ENCODE measurements around the gene FOXP2.
A peak's percentile ranks its signal among the peaks of the same experiment; 100 is the strongest.
"Not testable (repeated sequence)": the region's sequence is repeated elsewhere in the genome, so short reads cannot be mapped to it uniquely, and the experiment has no call there.

Gene FOXP2

DNA sequence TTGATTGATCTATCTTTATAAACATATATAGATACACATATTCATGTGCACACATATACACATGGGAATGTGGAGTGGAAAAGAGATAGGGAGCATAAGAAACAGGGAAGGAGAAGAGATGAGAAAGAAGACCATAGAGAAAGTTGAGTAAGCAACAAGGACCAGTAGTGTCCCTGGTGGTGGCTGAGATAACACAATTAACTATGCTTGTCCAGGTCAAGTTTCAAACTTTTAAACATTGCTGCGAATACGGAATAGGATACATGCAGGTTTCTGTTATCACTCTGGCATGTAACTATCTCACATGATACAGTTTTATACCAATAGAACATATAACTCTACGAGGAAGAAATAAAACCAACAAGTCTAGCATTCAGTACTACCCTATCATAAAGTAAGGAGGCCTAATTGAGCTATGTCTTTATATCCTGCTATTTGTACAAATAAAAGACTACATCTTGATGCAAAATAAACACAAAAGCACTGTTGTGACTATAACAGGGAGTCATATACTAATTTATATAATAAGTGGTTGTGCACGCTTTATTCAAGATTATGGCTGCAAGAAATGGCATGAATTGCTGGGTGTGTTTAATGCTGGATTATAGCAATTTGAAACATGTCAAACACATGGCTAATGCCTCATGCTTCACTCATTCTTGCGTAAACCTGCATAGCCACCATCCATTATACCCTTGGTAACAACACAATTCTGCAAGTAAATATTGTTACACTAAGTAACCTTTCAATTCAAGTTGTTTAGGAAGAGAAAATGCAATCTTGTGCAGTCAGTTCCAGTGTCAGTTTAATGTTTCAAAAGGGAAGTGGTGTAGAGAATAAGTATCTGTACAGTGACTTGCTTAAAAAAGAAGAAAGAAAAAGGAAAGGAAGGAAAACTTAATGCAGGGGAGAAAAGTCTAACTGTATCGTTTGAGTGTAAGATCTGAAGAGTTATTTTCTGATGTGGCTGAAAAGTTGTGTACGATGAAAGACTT, 8.2 kb downstream of the FOXP2 start:
- Histone ChIP-seq H3K27me3 (ENCODE audit: control insufficient read depth in 1 of 2, insufficient read depth in 2 of 2, low read length in 2 of 2) (no peaks in the 10 kb centered on the region), H3K27ac (ENCODE audit: low read length) (no peak overlapping the region), H3K4me1 (ENCODE audit: control insufficient read depth, insufficient read depth, low read length) (peaks cover 6% of the 10 kb centered on the region), H3K36me3 (ENCODE audit: control insufficient read depth in 2 of 2, insufficient read depth in 2 of 2, low read length in 2 of 2) (no peaks in the 10 kb centered on the region), H3K9me3 (ENCODE audit: control insufficient read depth in 2 of 2, low read length in 2 of 2) (no peaks in the 10 kb centered on the region), H3K4me3 (ENCODE audit: low read length in 2 of 2) (peak overlapping the region; percentile 17 to 48), H3K9ac (ENCODE audit: low read length in 2 of 2) (peak overlapping the region in 1 of 2 donors; percentile 29)

GRCh38 chr7:114426382-114426781, 11.8 kb downstream of the FOXP2 start:
- Histone ChIP-seq H3K9me3 (ENCODE audit: control insufficient read depth in 2 of 2, low read length in 2 of 2) (no peaks in the 10 kb centered on the region), H3K36me3 (ENCODE audit: control insufficient read depth in 2 of 2, insufficient read depth in 2 of 2, low read length in 2 of 2) (no peaks in the 10 kb centered on the region), H3K4me3 (ENCODE audit: low read length in 2 of 2) (no peak overlapping the region), H3K9ac (ENCODE audit: low read length in 2 of 2) (no peak overlapping the region), H3K27ac (ENCODE audit: low read length) (no peak overlapping the region), H3K4me1 (ENCODE audit: control insufficient read depth, insufficient read depth, low read length) (peaks cover 6% of the 10 kb centered on the region), H3K27me3 (ENCODE audit: control insufficient read depth in 1 of 2, insufficient read depth in 2 of 2, low read length in 2 of 2) (no peaks in the 10 kb centered on the region)

DNA sequence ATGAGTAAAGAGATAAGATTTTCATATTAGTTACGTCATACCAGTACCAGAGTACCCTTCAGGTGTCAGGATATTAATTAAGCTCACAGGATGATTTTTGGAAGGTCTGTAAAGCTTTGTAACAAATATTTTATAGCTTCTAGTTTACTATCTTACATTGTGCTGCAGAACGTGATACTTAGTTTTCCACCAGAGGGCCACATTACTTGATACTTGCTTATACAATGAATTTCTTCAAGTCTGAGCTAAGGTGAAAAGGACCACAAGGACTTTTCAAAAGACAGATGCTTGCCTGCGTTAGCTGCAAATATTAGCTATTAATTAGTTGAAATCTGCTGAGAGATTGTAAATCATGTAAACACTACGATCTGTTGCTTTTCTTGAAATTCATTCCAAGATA, 12.2 kb downstream of the FOXP2 start:
- Histone ChIP-seq H3K4me1 (ENCODE audit: control insufficient read depth, insufficient read depth, low read length) (peaks cover 6% of the 10 kb centered on the region), H3K9ac (ENCODE audit: low read length in 2 of 2) (no peak overlapping the region), H3K27me3 (ENCODE audit: control insufficient read depth in 1 of 2, insufficient read depth in 2 of 2, low read length in 2 of 2) (no peaks in the 10 kb centered on the region), H3K36me3 (ENCODE audit: control insufficient read depth in 2 of 2, insufficient read depth in 2 of 2, low read length in 2 of 2) (no peaks in the 10 kb centered on the region), H3K27ac (ENCODE audit: low read length) (no peak overlapping the region), H3K4me3 (ENCODE audit: low read length in 2 of 2) (no peak overlapping the region), H3K9me3 (ENCODE audit: control insufficient read depth in 2 of 2, low read length in 2 of 2) (no peaks in the 10 kb centered on the region)

- Histone ChIP-seq H3K36me3 (ENCODE audit: control insufficient read depth in 2 of 2, insufficient read depth in 2 of 2, low read length in 2 of 2) (no peaks in the 10 kb centered on the region), H3K4me1 (ENCODE audit: control insufficient read depth, insufficient read depth, low read length) (peaks cover 6% of the 10 kb centered on the region), H3K4me3 (ENCODE audit: low read length in 2 of 2) (no peak overlapping the region), H3K27ac (ENCODE audit: low read length) (no peak overlapping the region), H3K27me3 (ENCODE audit: control insufficient read depth in 1 of 2, insufficient read depth in 2 of 2, low read length in 2 of 2) (no peaks in the 10 kb centered on the region), H3K9me3 (ENCODE audit: control insufficient read depth in 2 of 2, low read length in 2 of 2) (no peaks in the 10 kb centered on the region), H3K9ac (ENCODE audit: low read length in 2 of 2) (no peak overlapping the region)
Measured at GRCh38 chr7:114428211-114428610, 13.6 kb downstream of the FOXP2 start.

- no peak overlapping the region for H3K27ac ChIP-seq (ENCODE audit: low read length)
- H3K9ac ChIP-seq (ENCODE audit: low read length in 2 of 2) = no peak overlapping the region
- no peaks in the 10 kb centered on the region for H3K9me3 ChIP-seq (ENCODE audit: control insufficient read depth in 2 of 2, low read length in 2 of 2)
- H3K36me3 ChIP-seq (ENCODE audit: control insufficient read depth in 2 of 2, insufficient read depth in 2 of 2, low read length in 2 of 2) = no peaks in the 10 kb centered on the region
- H3K4me1 ChIP-seq (ENCODE audit: control insufficient read depth, insufficient read depth, low read length) = no peaks in the 10 kb centered on the region
- H3K27me3 ChIP-seq (ENCODE audit: control insufficient read depth in 1 of 2, insufficient read depth in 2 of 2, low read length in 2 of 2) = no peaks in the 10 kb centered on the region
- no peak overlapping the region for H3K4me3 ChIP-seq (ENCODE audit: low read length in 2 of 2)
Measured at GRCh38 chr7:114431189-114431588, 16.6 kb downstream of the FOXP2 start.

- Histone ChIP-seq H3K4me1 (ENCODE audit: control insufficient read depth, insufficient read depth, low read length) (no peaks in the 10 kb centered on the region), H3K27ac (ENCODE audit: low read length) (no peak overlapping the region), H3K4me3 (ENCODE audit: low read length in 2 of 2) (no peak overlapping the region), H3K36me3 (ENCODE audit: control insufficient read depth in 2 of 2, insufficient read depth in 2 of 2, low read length in 2 of 2) (no peaks in the 10 kb centered on the region), H3K9me3 (ENCODE audit: control insufficient read depth in 2 of 2, low read length in 2 of 2) (no peaks in the 10 kb centered on the region), H3K27me3 (ENCODE audit: control insufficient read depth in 1 of 2, insufficient read depth in 2 of 2, low read length in 2 of 2) (no peaks in the 10 kb centered on the region), H3K9ac (ENCODE audit: low read length in 2 of 2) (no peak overlapping the region)
Measured at GRCh38 chr7:114432061-114432460, 17.4 kb downstream of the FOXP2 start.

DNA sequence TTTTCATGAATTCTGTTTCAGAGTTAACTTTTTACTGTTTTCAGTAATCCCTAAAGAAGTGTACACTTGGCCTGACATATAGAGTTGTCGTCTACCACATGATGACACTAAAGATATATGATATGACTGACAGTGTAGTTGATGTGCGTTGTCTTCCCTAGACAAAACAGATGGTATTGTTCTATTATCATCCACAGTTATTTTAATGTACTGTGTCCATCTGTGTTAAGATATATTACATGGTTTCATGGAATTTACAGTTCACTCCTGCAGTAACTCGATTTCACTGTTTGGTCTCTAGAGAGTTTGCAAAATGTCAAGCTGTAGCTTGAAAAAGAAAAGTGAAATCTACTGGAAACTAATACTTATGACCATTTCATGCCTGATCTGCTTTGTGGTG, 18.1 kb downstream of the FOXP2 start:
- no peaks in the 10 kb centered on the region for H3K4me1 ChIP-seq (ENCODE audit: control insufficient read depth, insufficient read depth, low read length)
- no peak overlapping the region for H3K9ac ChIP-seq (ENCODE audit: low read length in 2 of 2)
- no peaks in the 10 kb centered on the region for H3K27me3 ChIP-seq (ENCODE audit: control insufficient read depth in 1 of 2, insufficient read depth in 2 of 2, low read length in 2 of 2)
- no peak overlapping the region for H3K27ac ChIP-seq (ENCODE audit: low read length)
- H3K9me3 ChIP-seq (ENCODE audit: control insufficient read depth in 2 of 2, low read length in 2 of 2) = no peaks in the 10 kb centered on the region
- H3K4me3 ChIP-seq (ENCODE audit: low read length in 2 of 2) = no peak overlapping the region
- no peaks in the 10 kb centered on the region for H3K36me3 ChIP-seq (ENCODE audit: control insufficient read depth in 2 of 2, insufficient read depth in 2 of 2, low read length in 2 of 2)

GRCh38 chr7:114439581-114439980, 25.0 kb downstream of the FOXP2 start:
- H3K9ac ChIP-seq (ENCODE audit: low read length in 2 of 2) = no peak overlapping the region
- no peak overlapping the region for H3K27ac ChIP-seq (ENCODE audit: low read length)
- no peaks in the 10 kb centered on the region for H3K27me3 ChIP-seq (ENCODE audit: control insufficient read depth in 1 of 2, insufficient read depth in 2 of 2, low read length in 2 of 2)
- H3K4me3 ChIP-seq (ENCODE audit: low read length in 2 of 2) = no peak overlapping the region
- H3K36me3 ChIP-seq (ENCODE audit: control insufficient read depth in 2 of 2, insufficient read depth in 2 of 2, low read length in 2 of 2) = peaks cover 0 to 4% of the 10 kb centered on the region in 2 donors
- H3K4me1 ChIP-seq (ENCODE audit: control insufficient read depth, insufficient read depth, low read length) = no peaks in the 10 kb centered on the region
- no peaks in the 10 kb centered on the region for H3K9me3 ChIP-seq (ENCODE audit: control insufficient read depth in 2 of 2, low read length in 2 of 2)

DNA sequence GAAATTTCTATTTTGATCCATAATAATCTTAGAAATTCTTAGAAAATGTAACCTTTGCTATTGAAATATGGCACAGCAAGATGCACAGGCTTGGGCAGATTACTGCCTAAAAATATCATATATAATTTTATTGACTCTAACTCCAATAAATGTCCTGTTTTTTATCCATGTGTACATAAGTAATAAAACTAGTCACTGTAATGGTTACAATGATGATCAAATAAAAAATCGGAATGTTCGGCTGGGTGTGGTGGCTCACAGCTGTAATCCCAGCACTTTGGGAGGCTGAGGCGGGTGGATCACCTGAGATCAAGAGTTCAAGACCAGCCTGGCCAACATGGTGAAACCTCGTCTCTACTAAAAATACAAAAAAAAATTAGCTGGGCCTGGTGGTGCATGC, 26.3 kb downstream of the FOXP2 start:
- H3K9me3 ChIP-seq (ENCODE audit: control insufficient read depth in 2 of 2, low read length in 2 of 2); H3K9ac ChIP-seq (ENCODE audit: low read length in 2 of 2); H3K4me3 ChIP-seq (ENCODE audit: low read length in 2 of 2); H3K27me3 ChIP-seq (ENCODE audit: control insufficient read depth in 1 of 2, insufficient read depth in 2 of 2, low read length in 2 of 2); H3K4me1 ChIP-seq (ENCODE audit: control insufficient read depth, insufficient read depth, low read length); H3K36me3 ChIP-seq (ENCODE audit: control insufficient read depth in 2 of 2, insufficient read depth in 2 of 2, low read length in 2 of 2); H3K27ac ChIP-seq (ENCODE audit: low read length): not testable (repeated sequence)

DNA sequence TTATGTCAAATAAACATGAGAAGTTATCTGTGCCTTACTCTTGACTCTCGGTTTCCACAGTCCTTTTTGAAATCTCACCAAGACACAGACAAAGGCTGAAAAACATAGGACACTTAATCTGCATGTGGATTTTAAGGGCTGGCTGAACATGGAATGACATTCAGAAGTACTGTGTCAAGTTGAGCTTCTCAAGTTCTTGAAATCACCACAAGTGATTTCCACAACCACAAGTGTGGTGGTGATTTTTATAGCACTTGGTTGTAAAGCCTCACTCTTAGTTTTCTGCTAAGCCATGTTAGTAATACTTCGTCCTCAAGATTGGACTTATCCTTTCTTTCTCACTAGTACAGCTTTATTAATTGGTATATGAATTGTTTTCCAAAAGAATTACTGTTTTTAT, 29.6 kb downstream of the FOXP2 start:
- H3K4me3 ChIP-seq (ENCODE audit: low read length in 2 of 2) = no peak overlapping the region
- no peak overlapping the region for H3K9ac ChIP-seq (ENCODE audit: low read length in 2 of 2)
- no peak overlapping the region for H3K27ac ChIP-seq (ENCODE audit: low read length)

GRCh38 chr7:114450431-114450830, 35.8 kb downstream of the FOXP2 start:
- Histone ChIP-seq H3K27me3 (ENCODE audit: control insufficient read depth in 1 of 2, insufficient read depth in 2 of 2, low read length in 2 of 2) (no peaks in the 10 kb centered on the region), H3K36me3 (ENCODE audit: control insufficient read depth in 2 of 2, insufficient read depth in 2 of 2, low read length in 2 of 2) (no peaks in the 10 kb centered on the region), H3K9ac (ENCODE audit: low read length in 2 of 2) (no peak overlapping the region), H3K9me3 (ENCODE audit: control insufficient read depth in 2 of 2, low read length in 2 of 2) (no peaks in the 10 kb centered on the region), H3K4me1 (ENCODE audit: control insufficient read depth, insufficient read depth, low read length) (no peaks in the 10 kb centered on the region), H3K27ac (ENCODE audit: low read length) (no peak overlapping the region), H3K4me3 (ENCODE audit: low read length in 2 of 2) (no peak overlapping the region)

More for the DNA sequence above, 29.6 kb downstream of the FOXP2 start:
- Histone ChIP-seq H3K27me3 (ENCODE audit: control insufficient read depth in 1 of 2, insufficient read depth in 2 of 2, low read length in 2 of 2) (no peaks in the 10 kb centered on the region), H3K36me3 (ENCODE audit: control insufficient read depth in 2 of 2, insufficient read depth in 2 of 2, low read length in 2 of 2) (peaks cover 0 to 4% of the 10 kb centered on the region in 2 donors), H3K9me3 (ENCODE audit: control insufficient read depth in 2 of 2, low read length in 2 of 2) (no peaks in the 10 kb centered on the region), H3K4me1 (ENCODE audit: control insufficient read depth, insufficient read depth, low read length) (no peaks in the 10 kb centered on the region)
